ENCODE results near the gene CHCHD6. TPM values are rescaled to one million over a fixed set of nuclear protein-coding genes. Genes with fewer than 3 reads are reported as not detected.

CHCHD6 gene
- total RNA-seq, 2 donors from 2014 or later = 23.6 to 34.4 TPM

GRCh38 chr3:126852511-126852910 is 148.5 kb downstream of the CHCHD6 start:
- Mint-ChIP-seq H3K27ac (peak overlapping the region; percentile 64), H3K4me3 (no peak overlapping the region), H3K27me3 (ENCODE audit: insufficient read depth) (no peaks in the 10 kb centered on the region), H3K4me1 (peaks cover 62% of the 10 kb centered on the region), H3K36me3 (ENCODE audit: low read depth) (peaks cover 5% of the 10 kb centered on the region), H3K9me3 (no peaks in the 10 kb centered on the region)
- peak; percentile 80 for DNase-seq
- TF ChIP-seq, protein P1, sequence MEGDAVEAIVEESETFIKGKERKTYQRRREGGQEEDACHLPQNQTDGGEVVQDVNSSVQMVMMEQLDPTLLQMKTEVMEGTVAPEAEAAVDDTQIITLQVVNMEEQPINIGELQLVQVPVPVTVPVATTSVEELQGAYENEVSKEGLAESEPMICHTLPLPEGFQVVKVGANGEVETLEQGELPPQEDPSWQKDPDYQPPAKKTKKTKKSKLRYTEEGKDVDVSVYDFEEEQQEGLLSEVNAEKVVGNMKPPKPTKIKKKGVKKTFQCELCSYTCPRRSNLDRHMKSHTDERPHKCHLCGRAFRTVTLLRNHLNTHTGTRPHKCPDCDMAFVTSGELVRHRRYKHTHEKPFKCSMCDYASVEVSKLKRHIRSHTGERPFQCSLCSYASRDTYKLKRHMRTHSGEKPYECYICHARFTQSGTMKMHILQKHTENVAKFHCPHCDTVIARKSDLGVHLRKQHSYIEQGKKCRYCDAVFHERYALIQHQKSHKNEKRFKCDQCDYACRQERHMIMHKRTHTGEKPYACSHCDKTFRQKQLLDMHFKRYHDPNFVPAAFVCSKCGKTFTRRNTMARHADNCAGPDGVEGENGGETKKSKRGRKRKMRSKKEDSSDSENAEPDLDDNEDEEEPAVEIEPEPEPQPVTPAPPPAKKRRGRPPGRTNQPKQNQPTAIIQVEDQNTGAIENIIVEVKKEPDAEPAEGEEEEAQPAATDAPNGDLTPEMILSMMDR (conservative IDR thresholded peaks at IDR 0.05) = no peak
- peaks cover 38% of the 10 kb centered on the region for H3K4me1 ChIP-seq (ENCODE audit: control insufficient read depth, insufficient read depth, low read length)
- no peaks in the 10 kb centered on the region for H3K36me3 ChIP-seq (ENCODE audit: control insufficient read depth, insufficient read depth, low read length)
- H3K4me3 ChIP-seq (ENCODE audit: low read length) = no peak overlapping the region
- H3K9me3 ChIP-seq (ENCODE audit: control insufficient read depth, low read length) = no peaks in the 10 kb centered on the region
- no peak overlapping the region for H3K9ac ChIP-seq (ENCODE audit: extremely low read depth, low read length, poor library complexity, severe bottlenecking)
- no peaks in the 10 kb centered on the region for H3K27me3 ChIP-seq (ENCODE audit: control insufficient read depth, insufficient read depth, low read length, poor library complexity, severe bottlenecking)
- no peak overlapping the region for H3K27ac ChIP-seq (ENCODE audit: low read depth, low read length)
- WGBS, 2 experiments (ENCODE audit: insufficient coverage in 1 of 2, insufficient read length in 1 of 2) = 77 to 89% methylated on average over 6 to 10 of the region's 10 CpGs

GRCh38 chr3:126854666-126855065 is 150.6 kb downstream of the CHCHD6 start:
- Mint-ChIP-seq H3K9me3 (no peaks in the 10 kb centered on the region), H3K4me3 (no peak overlapping the region), H3K4me1 (peaks cover 69% of the 10 kb centered on the region), H3K36me3 (ENCODE audit: low read depth) (peaks cover 3% of the 10 kb centered on the region), H3K27me3 (ENCODE audit: insufficient read depth) (no peaks in the 10 kb centered on the region), H3K27ac (no peak overlapping the region)
- H3K4me3 ChIP-seq (ENCODE audit: low read length) = no peak overlapping the region
- H3K36me3 ChIP-seq (ENCODE audit: control insufficient read depth, insufficient read depth, low read length) = no peaks in the 10 kb centered on the region
- peaks cover 36% of the 10 kb centered on the region for H3K4me1 ChIP-seq (ENCODE audit: control insufficient read depth, insufficient read depth, low read length)
- H3K9me3 ChIP-seq (ENCODE audit: control insufficient read depth, low read length) = no peaks in the 10 kb centered on the region
- peak; percentile 26 for DNase-seq
- H3K27ac ChIP-seq (ENCODE audit: low read depth, low read length) = no peak overlapping the region
- TF ChIP-seq, protein P1 (conservative IDR thresholded peaks at IDR 0.05) = no peak
- 82 to 87% methylated on average over 2 to 5 of the region's 5 CpGs for WGBS, 2 experiments (ENCODE audit: insufficient coverage in 1 of 2, insufficient read length in 1 of 2)
- no peaks in the 10 kb centered on the region for H3K27me3 ChIP-seq (ENCODE audit: control insufficient read depth, insufficient read depth, low read length, poor library complexity, severe bottlenecking)
- H3K9ac ChIP-seq (ENCODE audit: extremely low read depth, low read length, poor library complexity, severe bottlenecking) = no peak overlapping the region

- Histone ChIP-seq H3K4me3 (ENCODE audit: low read length) (no peak overlapping the region), H3K27me3 (ENCODE audit: control insufficient read depth, insufficient read depth, low read length, poor library complexity, severe bottlenecking) (no peaks in the 10 kb centered on the region), H3K9ac (ENCODE audit: extremely low read depth, low read length, poor library complexity, severe bottlenecking) (no peak overlapping the region), H3K9me3 (ENCODE audit: control insufficient read depth, low read length) (no peaks in the 10 kb centered on the region), H3K27ac (ENCODE audit: low read depth, low read length) (no peak overlapping the region), H3K4me1 (ENCODE audit: control insufficient read depth, insufficient read depth, low read length) (peaks cover 29% of the 10 kb centered on the region), H3K36me3 (ENCODE audit: control insufficient read depth, insufficient read depth, low read length) (no peaks in the 10 kb centered on the region)
- Mint-ChIP-seq H3K27me3 (ENCODE audit: insufficient read depth) (no peaks in the 10 kb centered on the region), H3K4me3 (no peak overlapping the region), H3K36me3 (ENCODE audit: low read depth) (peaks cover 5% of the 10 kb centered on the region), H3K4me1 (peaks cover 65% of the 10 kb centered on the region), H3K9me3 (no peaks in the 10 kb centered on the region), H3K27ac (no peak overlapping the region)
- 91 to 95% methylated on average over 4 of the region's 4 CpGs for WGBS, 2 experiments (ENCODE audit: insufficient coverage in 1 of 2, insufficient read length in 1 of 2)
- DNase-seq = peak; percentile 25
- TF ChIP-seq, protein P1 (conservative IDR thresholded peaks at IDR 0.05) = no peak
Measured at GRCh38 chr3:126855374-126855773, 151.3 kb downstream of the CHCHD6 start.
